Osteoblast (primary cell): Measurements from ENCODE around the gene SLC2A11. TPM values are rescaled to one million over a fixed set of nuclear protein-coding genes. Genes with fewer than 3 reads are reported as not detected.

Experiments used
- DNase-seq: peaks from one replicate; pipeline ENCODE4 v3.0.0; 2011; ENCODE audit warnings: low spot score, mixed read lengths; ENCODE audit not compliant: insufficient read length; ENCODE audit errors: missing footprints
- H2AFZ ChIP-seq: 2 replicates; pipeline ENCODE4 v1.6.0; 2011; ENCODE audit warnings: mild to moderate bottlenecking, low read length
- H3K27ac ChIP-seq: 2 replicates; pipeline ENCODE4 v1.5.1; 2011; ENCODE audit warnings: mild to moderate bottlenecking, low read depth, low read length, moderate library complexity
- H3K27me3 ChIP-seq: 2 replicates; pipeline ENCODE4 v1.6.0; 2012; ENCODE audit warnings: mild to moderate bottlenecking, control low read depth, inconsistent platforms, low read length, moderate library complexity; ENCODE audit not compliant: insufficient read depth
- H3K36me3 ChIP-seq: 2 replicates; pipeline ENCODE4 v1.5.1; 2011; ENCODE audit warnings: mild to moderate bottlenecking, low read length, control low read depth, moderate library complexity; ENCODE audit not compliant: insufficient read depth
- H3K4me1 ChIP-seq: 2 replicates; pipeline ENCODE4 v1.5.1; 2011; ENCODE audit warnings: mild to moderate bottlenecking, low read length, control low read depth, moderate library complexity; ENCODE audit not compliant: insufficient read depth
- H3K4me2 ChIP-seq: 2 replicates; pipeline ENCODE4 v1.6.0; 2011; ENCODE audit warnings: mild to moderate bottlenecking, low read length; ENCODE audit not compliant: insufficient read depth
- H3K4me3 ChIP-seq: fragments of 200-600 bp; sonication (generic); 3 replicates; pipeline ENCODE4 v1.5.1; 2012; ENCODE audit warnings: mild to moderate bottlenecking, low read length, inconsistent platforms; ENCODE audit not compliant: insufficient read depth
- H3K79me2 ChIP-seq: 2 replicates; pipeline ENCODE4 v1.6.0; 2012; ENCODE audit warnings: mild to moderate bottlenecking, low read length, control low read depth, inconsistent platforms; ENCODE audit not compliant: insufficient read depth
- H3K9me3 ChIP-seq: 2 replicates; pipeline ENCODE4 v1.5.1; 2011; ENCODE audit warnings: low read depth, low read length, control low read depth
- H4K20me1 ChIP-seq: 2 replicates; pipeline ENCODE4 v1.6.0; 2012; ENCODE audit warnings: mild to moderate bottlenecking, low read length, control low read depth; ENCODE audit not compliant: insufficient read depth
- total RNA-seq: library from RNA; depleted of rRNA; stranded (reverse); fragments of >200 nt; gene quantifications from 2 replicates; pipeline ENCODE4 v1.2.3, GENCODE V29; 2012
- TF ChIP-seq, protein P1 (sequence below): IDR thresholded peaks from 2 replicates; pipeline ENCODE4 v1.5.1; 2011; ENCODE audit warnings: mild to moderate bottlenecking, low read depth, low read length, moderate library complexity; ENCODE audit errors: extremely low read depth

The SLC2A11 gene
- total RNA-seq, 1 donor, result 14.1 TPM

DNA sequence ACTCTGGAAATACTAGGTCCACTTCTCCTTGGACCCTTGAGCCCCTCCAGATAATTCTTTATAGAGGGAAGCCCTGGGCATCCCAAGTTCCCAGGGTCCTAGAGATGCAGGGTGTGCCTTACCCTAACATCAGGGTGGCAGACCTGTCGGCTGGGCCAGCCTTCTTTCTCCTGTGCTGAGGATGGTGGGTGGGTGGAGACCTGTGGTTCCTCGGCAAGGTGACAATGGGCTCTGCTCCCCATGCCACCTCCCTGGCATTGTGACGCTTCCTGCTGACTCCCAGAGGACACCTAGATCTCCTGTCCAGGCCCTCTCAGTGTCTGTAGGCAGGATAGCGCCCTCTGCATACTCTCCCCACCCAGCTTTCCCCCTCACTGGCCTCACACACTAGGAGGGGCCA is 15.1 kb upstream of the SLC2A11 start:
- Histone ChIP-seq H3K27ac (no peak overlapping the region), H3K9me3 (no peaks in the 10 kb centered on the region), H3K27me3 (no peaks in the 10 kb centered on the region), H4K20me1 (no peaks in the 10 kb centered on the region), H3K4me2 (no peak overlapping the region), H3K36me3 (no peaks in the 10 kb centered on the region), H3K79me2 (no peaks in the 10 kb centered on the region), H2AFZ (no peak overlapping the region), H3K4me3 (no peak overlapping the region), H3K4me1 (peaks cover 9% of the 10 kb centered on the region)
- DNase-seq, result no peak
- TF ChIP-seq, protein P1, sequence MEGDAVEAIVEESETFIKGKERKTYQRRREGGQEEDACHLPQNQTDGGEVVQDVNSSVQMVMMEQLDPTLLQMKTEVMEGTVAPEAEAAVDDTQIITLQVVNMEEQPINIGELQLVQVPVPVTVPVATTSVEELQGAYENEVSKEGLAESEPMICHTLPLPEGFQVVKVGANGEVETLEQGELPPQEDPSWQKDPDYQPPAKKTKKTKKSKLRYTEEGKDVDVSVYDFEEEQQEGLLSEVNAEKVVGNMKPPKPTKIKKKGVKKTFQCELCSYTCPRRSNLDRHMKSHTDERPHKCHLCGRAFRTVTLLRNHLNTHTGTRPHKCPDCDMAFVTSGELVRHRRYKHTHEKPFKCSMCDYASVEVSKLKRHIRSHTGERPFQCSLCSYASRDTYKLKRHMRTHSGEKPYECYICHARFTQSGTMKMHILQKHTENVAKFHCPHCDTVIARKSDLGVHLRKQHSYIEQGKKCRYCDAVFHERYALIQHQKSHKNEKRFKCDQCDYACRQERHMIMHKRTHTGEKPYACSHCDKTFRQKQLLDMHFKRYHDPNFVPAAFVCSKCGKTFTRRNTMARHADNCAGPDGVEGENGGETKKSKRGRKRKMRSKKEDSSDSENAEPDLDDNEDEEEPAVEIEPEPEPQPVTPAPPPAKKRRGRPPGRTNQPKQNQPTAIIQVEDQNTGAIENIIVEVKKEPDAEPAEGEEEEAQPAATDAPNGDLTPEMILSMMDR, result no peak

- TF ChIP-seq, protein P1, result no peak
- no peak overlapping the region for H2AFZ ChIP-seq
- H3K36me3 ChIP-seq, result no peaks in the 10 kb centered on the region
- no peak overlapping the region for H3K4me3 ChIP-seq
- DNase-seq, result no peak
- H3K79me2 ChIP-seq, result no peaks in the 10 kb centered on the region
- H4K20me1 ChIP-seq, result no peaks in the 10 kb centered on the region
- H3K4me1 ChIP-seq, result peaks cover 5% of the 10 kb centered on the region
- no peaks in the 10 kb centered on the region for H3K27me3 ChIP-seq
- H3K9me3 ChIP-seq, result no peaks in the 10 kb centered on the region
- H3K27ac ChIP-seq, result no peak overlapping the region
- H3K4me2 ChIP-seq, result no peak overlapping the region
Measured at GRCh38 chr22:23844739-23845202, 12.9 kb upstream of the SLC2A11 start.

DNA sequence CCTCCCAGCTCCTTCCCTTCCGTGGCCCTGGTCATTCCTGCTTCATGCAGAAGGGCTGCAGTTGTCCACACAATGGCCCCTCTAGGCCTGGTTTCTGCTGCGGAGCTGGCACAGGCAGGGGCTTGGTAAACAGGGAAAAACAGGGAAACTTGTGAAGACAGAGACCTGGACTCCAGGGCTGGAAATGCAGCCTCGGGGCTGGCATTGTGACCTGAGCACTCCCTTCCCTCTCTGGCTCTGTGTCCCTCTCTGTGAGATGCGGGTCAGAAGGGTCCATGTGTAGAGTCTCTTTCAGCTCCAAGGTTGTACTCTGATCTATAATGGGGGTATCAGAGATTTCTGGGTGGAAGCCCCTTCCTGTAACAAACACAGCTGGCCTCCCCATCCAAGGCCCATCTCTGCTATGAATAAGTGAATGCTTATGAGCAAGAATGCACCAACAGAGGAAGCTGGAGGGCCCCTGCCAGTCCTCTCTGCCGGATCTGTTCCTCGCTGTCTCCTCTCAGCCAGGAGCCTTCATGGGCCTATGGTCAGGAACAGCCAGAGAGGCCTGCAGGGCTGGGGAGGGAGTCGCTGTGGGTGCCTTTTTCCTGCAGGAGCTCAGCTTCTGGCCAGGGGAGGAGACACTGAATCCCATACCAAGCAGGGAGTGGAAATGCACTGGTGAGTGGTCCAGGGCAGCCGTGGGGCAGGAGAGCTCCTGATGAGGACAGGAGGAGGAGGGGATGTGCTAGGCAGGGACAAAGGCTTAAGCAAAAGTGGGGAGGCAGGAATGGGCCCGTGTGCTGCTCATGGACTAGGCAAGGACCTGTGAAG is 12.2 kb upstream of the SLC2A11 start:
- Histone ChIP-seq H3K4me1 (peaks cover 5% of the 10 kb centered on the region), H2AFZ (no peak overlapping the region), H3K4me2 (no peak overlapping the region), H3K27ac (no peak overlapping the region), H4K20me1 (no peaks in the 10 kb centered on the region), H3K4me3 (no peak overlapping the region), H3K27me3 (peaks cover under 1% of the 10 kb centered on the region), H3K36me3 (no peaks in the 10 kb centered on the region), H3K9me3 (no peaks in the 10 kb centered on the region), H3K79me2 (no peaks in the 10 kb centered on the region)
- DNase-seq, result peak; percentile 86
- TF ChIP-seq, protein P1, result no peak

GRCh38 chr22:23846081-23846469 is 11.6 kb upstream of the SLC2A11 start:
- Histone ChIP-seq H2AFZ (peak overlapping the region; percentile 82), H3K27me3 (peaks cover 4% of the 10 kb centered on the region), H3K4me2 (no peak overlapping the region), H3K4me3 (no peak overlapping the region), H3K9me3 (no peaks in the 10 kb centered on the region), H3K36me3 (no peaks in the 10 kb centered on the region), H4K20me1 (no peaks in the 10 kb centered on the region), H3K79me2 (no peaks in the 10 kb centered on the region), H3K27ac (peak overlapping the region; percentile 24), H3K4me1 (peaks cover 5% of the 10 kb centered on the region)
- peak; percentile 85 for DNase-seq
- TF ChIP-seq, protein P1, result no peak
